ENCODE measurements around the gene TFCP2. TPM values are rescaled to one million over a fixed set of nuclear protein-coding genes. Genes with fewer than 3 reads are reported as not detected.

The TFCP2 gene
- total and polyA plus RNA-seq, 2 of the 13 experiments (the other 11 are each of a cell fraction or from before 2014, with no cell fraction given): 7.6 to 10.0 TPM

GRCh38 chr12:51187370-51187987 lies 14.5 kb upstream of the TFCP2 start:
- Histone ChIP-seq H3K79me2 (ENCODE audit: insufficient read depth, low read length) (no peaks in the 10 kb centered on the region), H3K27me3 (ENCODE audit: control insufficient read depth in 1 of 2, insufficient read depth in 2 of 2, low read length in 2 of 2) (peaks cover 0 to 14% of the 10 kb centered on the region in 2 experiments; a peak in 2 of 5 replicates), H3K4me1 (ENCODE audit: insufficient read depth, low read length) (peaks cover 48% of the 10 kb centered on the region), H3K36me3 (replicated peaks in 1 of 2; ENCODE audit: control insufficient read depth in 1 of 2, insufficient read depth in 2 of 2, low read length in 2 of 2) (no peaks in the 10 kb centered on the region), H3K27ac (ENCODE audit: extremely low read length, insufficient read depth, low read length) (no peak overlapping the region), H2AFZ (ENCODE audit: low read length) (no peak overlapping the region), H3K4me2 (ENCODE audit: low read depth, low read length) (peak overlapping the region; percentile 44), H3K9ac (ENCODE audit: insufficient read depth, low read depth, low read length) (no peak overlapping the region), H3K9me3 (ENCODE audit: low read length) (no peaks in the 10 kb centered on the region), H3K4me3 (replicated peaks in 1 of 3; ENCODE audit: insufficient read depth in 1 of 3, low read depth in 2 of 3, low read length in 3 of 3) (no peak overlapping the region), H4K20me1 (ENCODE audit: insufficient read depth, low read length) (no peaks in the 10 kb centered on the region)
- in situ Hi-C loops (cut with HindIII; ENCODE audit: extremely low pct_ligation_motif_present, low pct_unique_long_range_greater_than_20kb) (no loop called here), intact Hi-C loops (cut with micrococcal nuclease; ENCODE audit: unreplicated experiment) (no loop called here)
- no peak for ATAC-seq
- TF ChIP-seq ZMYM3 (CRISPR knock-in tag; IDR thresholded peaks at IDR 0.05) (no peak), MAFK (conservative IDR thresholded peaks at IDR 0.05 in 1 of 2, IDR thresholded peaks at IDR 0.05 in 1 of 2; ENCODE audit: low read length in 2 of 2) (no peak), SP2 (CRISPR knock-in tag; IDR thresholded peaks at IDR 0.05) (no peak), KAT7 (CRISPR knock-in tag; IDR thresholded peaks at IDR 0.05; ENCODE audit: borderline replicate concordance) (no peak), ZNF784 (CRISPR knock-in tag; IDR thresholded peaks at IDR 0.05; ENCODE audit: borderline replicate concordance) (no peak), ZNF3 (CRISPR knock-in tag; IDR thresholded peaks at IDR 0.05) (no peak), BCL6 (CRISPR knock-in tag; IDR thresholded peaks at IDR 0.05) (no peak), MBNL3 (CRISPR knock-in tag; conservative IDR thresholded peaks at IDR 0.05) (no peak), ZNF451 (CRISPR knock-in tag; IDR thresholded peaks at IDR 0.05) (no peak), TAF15 (IDR thresholded peaks at IDR 0.05; ENCODE audit: low read depth, low read length, poor library complexity, severe bottlenecking) (no peak), RNF219 (CRISPR knock-in tag; IDR thresholded peaks at IDR 0.05) (no peak), KDM1A (CRISPR knock-in tag; IDR thresholded peaks at IDR 0.05) (no peak), ZNF850 (CRISPR knock-in tag; conservative IDR thresholded peaks at IDR 0.05) (no peak), TARDBP (CRISPR knock-in tag; IDR thresholded peaks at IDR 0.05) (no peak), ZNF468 (CRISPR knock-in tag; IDR thresholded peaks at IDR 0.05) (no peak), PHF21A (CRISPR knock-in tag; IDR thresholded peaks at IDR 0.05) (no peak), ZFP36L2 (CRISPR knock-in tag; IDR thresholded peaks at IDR 0.05) (no peak)
- TF ChIP-seq, protein P1, sequence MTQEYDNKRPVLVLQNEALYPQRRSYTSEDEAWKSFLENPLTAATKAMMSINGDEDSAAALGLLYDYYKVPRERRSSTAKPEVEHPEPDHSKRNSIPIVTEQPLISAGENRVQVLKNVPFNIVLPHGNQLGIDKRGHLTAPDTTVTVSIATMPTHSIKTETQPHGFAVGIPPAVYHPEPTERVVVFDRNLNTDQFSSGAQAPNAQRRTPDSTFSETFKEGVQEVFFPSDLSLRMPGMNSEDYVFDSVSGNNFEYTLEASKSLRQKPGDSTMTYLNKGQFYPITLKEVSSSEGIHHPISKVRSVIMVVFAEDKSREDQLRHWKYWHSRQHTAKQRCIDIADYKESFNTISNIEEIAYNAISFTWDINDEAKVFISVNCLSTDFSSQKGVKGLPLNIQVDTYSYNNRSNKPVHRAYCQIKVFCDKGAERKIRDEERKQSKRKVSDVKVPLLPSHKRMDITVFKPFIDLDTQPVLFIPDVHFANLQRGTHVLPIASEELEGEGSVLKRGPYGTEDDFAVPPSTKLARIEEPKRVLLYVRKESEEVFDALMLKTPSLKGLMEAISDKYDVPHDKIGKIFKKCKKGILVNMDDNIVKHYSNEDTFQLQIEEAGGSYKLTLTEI (CRISPR knock-in tag; conservative IDR thresholded peaks at IDR 0.05): no peak
- TF ChIP-seq, protein P2, sequence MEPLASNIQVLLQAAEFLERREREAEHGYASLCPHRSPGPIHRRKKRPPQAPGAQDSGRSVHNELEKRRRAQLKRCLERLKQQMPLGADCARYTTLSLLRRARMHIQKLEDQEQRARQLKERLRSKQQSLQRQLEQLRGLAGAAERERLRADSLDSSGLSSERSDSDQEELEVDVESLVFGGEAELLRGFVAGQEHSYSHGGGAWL (CRISPR knock-in tag; IDR thresholded peaks at IDR 0.05): no peak
- TF ChIP-seq, protein P3, sequence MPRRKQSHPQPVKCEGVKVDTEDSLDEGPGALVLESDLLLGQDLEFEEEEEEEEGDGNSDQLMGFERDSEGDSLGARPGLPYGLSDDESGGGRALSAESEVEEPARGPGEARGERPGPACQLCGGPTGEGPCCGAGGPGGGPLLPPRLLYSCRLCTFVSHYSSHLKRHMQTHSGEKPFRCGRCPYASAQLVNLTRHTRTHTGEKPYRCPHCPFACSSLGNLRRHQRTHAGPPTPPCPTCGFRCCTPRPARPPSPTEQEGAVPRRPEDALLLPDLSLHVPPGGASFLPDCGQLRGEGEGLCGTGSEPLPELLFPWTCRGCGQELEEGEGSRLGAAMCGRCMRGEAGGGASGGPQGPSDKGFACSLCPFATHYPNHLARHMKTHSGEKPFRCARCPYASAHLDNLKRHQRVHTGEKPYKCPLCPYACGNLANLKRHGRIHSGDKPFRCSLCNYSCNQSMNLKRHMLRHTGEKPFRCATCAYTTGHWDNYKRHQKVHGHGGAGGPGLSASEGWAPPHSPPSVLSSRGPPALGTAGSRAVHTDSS (CRISPR knock-in tag; conservative IDR thresholded peaks at IDR 0.05): no peak
- CTCF ChIA-PET (ENCODE audit: low intra/inter-chr PET ratio, low total read pairs): no interaction called here
- DNase-seq (ENCODE audit: low spot score): no peak
- POLR2A ChIA-PET: interaction anchor here (1.1 to 1.3 kb wide), 2 partner anchors 9 to 31 kb away, joined by 3 to 5 read pairs; partner anchors contain the start of gene POU6F1
- FAIRE-seq: no peak
- WGBS (ENCODE audit: low lambda C conversion rate): 23% methylated on average over 5 of the region's 5 CpGs
- no TSS peak for BruUV-seq (replicated peaks)

All from HepG2 (cell line).